B cell (primary cell): Measurements from ENCODE around the gene NRGN. TPM values are rescaled to one million over a fixed set of nuclear protein-coding genes. Genes with fewer than 3 reads are reported as not detected.
A peak's percentile ranks its signal among the peaks of the same experiment; 100 is the strongest.

ENCODE experiments used
- ATAC-seq: fragments of 200-7000 bp; cut with Tn5 transposase; one replicate; pipeline ENCODE4 v1.10.0; 2021; ENCODE audit warnings: low read depth, mild to moderate bottlenecking, moderate number of reproducible peaks, moderate library complexity
- CTCF ChIA-PET: fragments of 350-600 bp; sonication (Branson Sonifier 250); formaldehyde crosslinking; loops from one replicate; lab custom pipeline; 2021; ENCODE audit warnings: antibody characterized with exemption, inconsistent platforms; lab: Charles Lee
- POLR2A ChIA-PET: fragments of 350-600 bp; sonication (Branson Sonifier 250); formaldehyde crosslinking; loops from one replicate; lab custom pipeline; 2021; ENCODE audit warnings: antibody characterized with exemption; lab: Charles Lee
- DNase-seq: peaks from one replicate; pipeline ENCODE4 v3.0.0; 2013
- H2AFZ ChIP-seq: 2 replicates; pipeline ENCODE4 v1.6.1; 2012; ENCODE audit warnings: mild to moderate bottlenecking, low read depth, low read length; ENCODE audit not compliant: insufficient read depth, poor library complexity, severe bottlenecking
- H3K27ac ChIP-seq, 2 donors: 1 replicate in 1 of 2; 2 replicates in 1 of 2; pipeline ENCODE4 v1.5.1; 2012 to 2013; ENCODE audit warnings: low read length in 2 of 2, mild to moderate bottlenecking in 2 of 2, moderate library complexity in 1 of 2
- H3K27me3 ChIP-seq, 4 experiments: fragments of 200-600 bp in 1 of 4; sonication (generic) in 1 of 4; replicated peaks in 1 of 4; 1 replicate in 2 of 4; 2 replicates in 2 of 4; pipeline versions ENCODE4 v1.6.1 to v1.7.0; 2013 to 2016; ENCODE audit warnings: low read length in 3 of 4, mild to moderate bottlenecking in 2 of 4, mixed read lengths in 1 of 4, moderate library complexity in 1 of 4; ENCODE audit not compliant: insufficient read depth in 4 of 4, control insufficient read depth in 3 of 4; ENCODE audit errors: control extremely low read depth in 1 of 4
- H3K36me3 ChIP-seq, 2 experiments: replicated peaks in 1 of 2; 1 replicate in 1 of 2; 2 replicates in 1 of 2; pipeline versions ENCODE4 v1.6.1 to v1.7.1; 2013; ENCODE audit warnings: low read length in 1 of 2; ENCODE audit not compliant: insufficient read depth in 2 of 2, control insufficient read depth in 1 of 2; ENCODE audit errors: control extremely low read depth in 1 of 2, extremely low read depth in 1 of 2
- H3K4me1 ChIP-seq, 2 donors: fragments of 200-600 bp in 1 of 2; sonication (generic) in 1 of 2; 1 replicate in 1 of 2; 2 replicates in 1 of 2; pipeline versions ENCODE4 v1.5.1 to v1.6.1; 2013 to 2017; ENCODE audit warnings: low read length in 2 of 2; ENCODE audit not compliant: control insufficient read depth in 2 of 2, insufficient read depth in 2 of 2
- H3K4me2 ChIP-seq: replicated peaks from 2 replicates; pipeline ENCODE3; 2012; ENCODE audit warnings: mild to moderate bottlenecking, low read depth, low read length; ENCODE audit not compliant: poor library complexity, severe bottlenecking
- H3K4me3 ChIP-seq, 5 experiments: fragments of 200-600 bp in 1 of 5; sonication (generic) in 1 of 5; 1 replicate in 3 of 5; 2 replicates in 2 of 5; pipeline versions ENCODE4 v1.5.1 to v1.7.0; 2011 to 2016; ENCODE audit warnings: low read length in 4 of 5, mild to moderate bottlenecking in 4 of 5, low read depth in 2 of 5, control low read depth in 1 of 5, moderate library complexity in 1 of 5; ENCODE audit not compliant: insufficient read depth in 1 of 5; ENCODE audit errors: control extremely low read depth in 1 of 5, extremely low read depth in 1 of 5
- H3K79me2 ChIP-seq: fragments of 200-600 bp; sonication (generic); one replicate; pipeline ENCODE4 v1.6.0; 2016; ENCODE audit warnings: low read length; ENCODE audit not compliant: control insufficient read depth, insufficient read depth
- H3K9ac ChIP-seq: fragments of 200-600 bp; sonication (generic); 2 replicates; pipeline ENCODE4 v1.6.1; 2017; ENCODE audit warnings: mild to moderate bottlenecking, low read length, moderate library complexity
- H3K9me3 ChIP-seq, 3 donors: one replicate each; pipeline versions ENCODE4 v1.6.1 to v1.7.1; 2013; ENCODE audit warnings: low read length in 2 of 3; ENCODE audit not compliant: control insufficient read depth in 2 of 3, insufficient read depth in 1 of 3; ENCODE audit errors: control extremely low read depth in 1 of 3
- H4K20me1 ChIP-seq: 2 replicates; pipeline ENCODE4 v1.6.0; 2012; ENCODE audit warnings: mild to moderate bottlenecking, low read length; ENCODE audit not compliant: insufficient read depth, control insufficient read depth, poor library complexity, severe bottlenecking
- H3K27ac Mint-ChIP-seq: one replicate; pipeline ENCODE4 v1.8.0; 2021; ENCODE audit warnings: mixed read lengths
- H3K27me3 Mint-ChIP-seq: one replicate; pipeline ENCODE4 v1.8.0; 2021; ENCODE audit warnings: mixed read lengths
- H3K4me1 Mint-ChIP-seq: one replicate; pipeline ENCODE4 v1.8.0; 2021; ENCODE audit warnings: mixed read lengths
- H3K4me3 Mint-ChIP-seq: one replicate; pipeline ENCODE4 v1.8.0; 2021; ENCODE audit warnings: mixed read lengths
- H3K9me3 Mint-ChIP-seq: one replicate; pipeline ENCODE4 v1.8.0; 2022; ENCODE audit warnings: mixed read lengths; ENCODE audit not compliant: insufficient read depth
- EZH2 ChIP-seq: IDR thresholded peaks from 2 replicates; pipeline ENCODE4 v1.6.1; 2012; ENCODE audit warnings: borderline replicate concordance, low read depth, mild to moderate bottlenecking, moderate library complexity, low read length; ENCODE audit not compliant: insufficient read depth, poor library complexity, severe bottlenecking
- WGBS: methylation state at CpG from one replicate; pipeline ENCODE4 v1.1.5; 2013; ENCODE audit warnings: missing lambda C conversion rate; ENCODE audit not compliant: insufficient coverage; 5-methylcytosine and 5-hydroxymethylcytosine counted together
- intact Hi-C: fragments of 100-400 bp; cut with micrococcal nuclease; formaldehyde crosslinking; loops from one replicate; pipeline ENCODE4 v1.10.0; 2022
- polyA plus RNA-seq: library from polyadenylated mRNA; depleted of rRNA; stranded (reverse); fragments of >200 nt; gene quantifications from 2 replicates; pipeline ENCODE4 v1.2.3, GENCODE V29; 2012
- total RNA-seq, 2 donors: library from RNA; stranded (reverse); fragments of 120-200 nt in 1 of 2; gene quantifications; 1 replicate in 1 of 2; 2 replicates in 1 of 2; pipeline versions ENCODE4 v1.2.3 to v1.2.4, GENCODE V29; 2013 to 2022
- TF ChIP-seq, protein P1 (sequence below): fragments of 200-600 bp; IDR thresholded peaks from one replicate; pipeline ENCODE4 v1.8.0; 2022; ENCODE audit warnings: antibody characterized with exemption, mild to moderate bottlenecking

Gene NRGN
- total and polyA plus RNA-seq, 2 donors (not counting 1 experiment from before 2014, with no cell fraction given): 3.1 TPM; not detected in 1

DNA sequence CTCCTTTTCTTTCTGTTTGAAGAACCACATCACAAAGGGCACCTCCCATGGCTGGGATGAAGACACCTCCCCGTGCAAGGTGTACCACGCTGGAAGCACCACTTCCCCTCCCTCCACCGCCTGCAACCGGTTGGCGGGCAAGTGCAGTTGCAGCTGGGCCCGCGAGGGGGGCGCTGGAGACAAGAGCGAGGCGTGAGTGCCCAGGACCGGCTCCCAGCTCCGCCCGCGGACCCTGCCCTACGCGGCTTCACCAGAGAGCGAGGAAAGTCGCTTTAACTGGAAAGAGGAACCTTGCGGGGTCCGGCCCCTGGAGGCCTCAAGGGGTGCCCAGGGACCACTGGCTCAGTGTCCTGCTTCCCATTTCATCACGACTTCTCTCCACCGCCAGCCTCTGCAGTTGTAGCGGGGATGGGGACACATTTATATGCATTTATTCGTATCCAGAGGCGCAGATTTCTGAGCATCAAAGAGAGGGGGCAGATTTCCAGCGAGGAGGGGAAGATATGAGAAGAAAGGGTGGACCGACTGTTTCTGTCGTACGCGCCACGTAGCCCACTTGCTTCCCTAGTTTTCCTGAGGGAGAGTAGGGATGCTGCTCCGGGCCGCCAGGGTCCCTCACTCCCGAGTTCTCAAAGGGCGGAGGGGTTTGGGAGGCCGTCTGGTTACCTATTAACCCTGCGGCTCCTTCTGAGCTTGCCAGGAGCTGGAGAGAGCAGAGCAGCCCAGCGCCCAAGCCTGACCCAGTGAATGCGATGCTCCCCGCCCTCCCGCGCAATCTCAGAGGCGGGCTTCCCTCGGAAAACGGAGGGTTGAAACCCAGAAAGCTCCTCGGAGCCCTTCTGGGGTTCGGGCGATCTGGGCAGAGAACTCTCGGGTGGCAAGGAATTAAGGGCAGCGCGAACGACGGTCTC lies 18.9 kb downstream of the NRGN start:
- peak overlapping the region in 4 of 5 experiments; percentile 27 to 81 (median 43) for H3K4me3 ChIP-seq
- peak overlapping the region; percentile 99 for H3K4me2 ChIP-seq

More for the DNA sequence above, 18.9 kb downstream of the NRGN start:
- ChIA-PET CTCF (interaction anchor here (0.7 to 11.1 kb wide), 12 partner anchors 9 to 118 kb away, joined by 3 to 153 read pairs (median 6); partner anchors contain the start of genes MSANTD2, SIAE, SPA17 and VSIG2), POLR2A (interaction anchor here (0.8 to 1.3 kb wide), 2 partner anchors 12 to 85 kb away, joined by 4 to 9 read pairs; partner anchors contain the start of genes SIAE and SPA17)
- Histone ChIP-seq H3K36me3 (no peaks in the 10 kb centered on the region), H3K9me3 (peaks cover 0 to 3% (median 0%) of the 10 kb centered on the region in 3 donors), H3K4me1 (peaks cover 39 to 54% of the 10 kb centered on the region in 2 donors), H3K27me3 (peaks cover 0 to 22% (median 10%) of the 10 kb centered on the region in 4 experiments), H3K27ac (peak overlapping the region in 1 of 2 donors; percentile 22), H3K79me2 (peaks cover 32% of the 10 kb centered on the region), H2AFZ (peak overlapping the region; percentile 71), H4K20me1 (peaks cover 6% of the 10 kb centered on the region), H3K9ac (peak overlapping the region; percentile 24)
- WGBS: 28% methylated on average over 48 of the region's 53 CpGs
- Mint-ChIP-seq H3K9me3 (no peaks in the 10 kb centered on the region), H3K27ac (no peak overlapping the region), H3K4me3 (peak overlapping the region; percentile 81), H3K27me3 (peaks cover 11% of the 10 kb centered on the region), H3K4me1 (peaks cover 39% of the 10 kb centered on the region)
- intact Hi-C loops: loop anchor here (1.0 kb wide), 1 partner anchor 11 kb away; no protein-coding TSS in a partner anchor
- peak; percentile 83 for DNase-seq
- TF ChIP-seq, protein P1, sequence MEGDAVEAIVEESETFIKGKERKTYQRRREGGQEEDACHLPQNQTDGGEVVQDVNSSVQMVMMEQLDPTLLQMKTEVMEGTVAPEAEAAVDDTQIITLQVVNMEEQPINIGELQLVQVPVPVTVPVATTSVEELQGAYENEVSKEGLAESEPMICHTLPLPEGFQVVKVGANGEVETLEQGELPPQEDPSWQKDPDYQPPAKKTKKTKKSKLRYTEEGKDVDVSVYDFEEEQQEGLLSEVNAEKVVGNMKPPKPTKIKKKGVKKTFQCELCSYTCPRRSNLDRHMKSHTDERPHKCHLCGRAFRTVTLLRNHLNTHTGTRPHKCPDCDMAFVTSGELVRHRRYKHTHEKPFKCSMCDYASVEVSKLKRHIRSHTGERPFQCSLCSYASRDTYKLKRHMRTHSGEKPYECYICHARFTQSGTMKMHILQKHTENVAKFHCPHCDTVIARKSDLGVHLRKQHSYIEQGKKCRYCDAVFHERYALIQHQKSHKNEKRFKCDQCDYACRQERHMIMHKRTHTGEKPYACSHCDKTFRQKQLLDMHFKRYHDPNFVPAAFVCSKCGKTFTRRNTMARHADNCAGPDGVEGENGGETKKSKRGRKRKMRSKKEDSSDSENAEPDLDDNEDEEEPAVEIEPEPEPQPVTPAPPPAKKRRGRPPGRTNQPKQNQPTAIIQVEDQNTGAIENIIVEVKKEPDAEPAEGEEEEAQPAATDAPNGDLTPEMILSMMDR: peak; percentile 84
- TF ChIP-seq EZH2: no peak
- peak; percentile 67 for ATAC-seq
